GM19239 (cell line): ENCODE measurements around the gene KLHL1.

ENCODE experiments used
- DNase-seq: peaks from one replicate; pipeline ENCODE4 v3.0.0; 2011; ENCODE audit warnings: low spot score; ENCODE audit not compliant: insufficient read length
- FAIRE-seq: peaks from 2 replicates; lab custom pipeline; 2011; peaks lifted over from hg19 to GRCh38; lab: Jason Lieb, UNC

KLHL1 gene

DNA sequence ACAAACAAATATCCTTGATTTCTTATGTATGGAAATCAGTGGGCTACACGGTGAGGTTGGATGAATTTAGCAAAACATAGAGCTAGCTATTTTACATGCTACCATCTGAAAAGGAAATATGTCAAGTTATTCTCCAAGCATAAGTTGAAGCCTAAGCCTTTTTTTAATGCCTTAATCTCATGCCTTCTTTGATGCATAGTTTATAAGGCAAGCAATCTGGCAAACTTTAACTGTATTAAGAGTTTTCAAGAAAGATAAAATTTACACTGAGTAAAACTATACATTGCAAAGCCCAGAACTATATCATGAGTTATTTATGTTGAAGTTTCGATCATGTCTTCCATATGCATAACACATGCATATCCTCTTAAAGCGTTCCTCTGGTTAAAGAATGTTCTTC lies 85.6 kb downstream of the KLHL1 start:
- DNase-seq (no peak), FAIRE-seq (no peak)

DNA sequence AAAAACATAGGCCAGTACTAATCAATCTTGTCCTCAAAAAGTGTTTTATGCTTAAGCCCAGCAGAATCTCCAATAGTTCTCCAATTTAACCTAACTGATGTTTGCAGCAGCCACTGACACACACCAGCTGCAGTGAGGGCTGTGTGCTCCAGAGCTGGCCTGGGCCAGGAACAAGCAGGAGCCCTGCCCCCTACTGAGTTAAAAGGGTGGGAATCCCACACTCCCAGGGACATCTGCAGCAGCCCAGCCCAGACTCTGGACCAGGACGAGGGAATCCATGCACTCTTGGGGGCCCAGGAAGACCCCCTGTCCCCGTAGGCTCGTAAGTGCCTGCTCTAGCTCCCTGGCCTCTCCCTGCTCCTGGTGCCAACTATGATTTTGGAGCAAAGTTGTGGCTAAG lies 92.1 kb downstream of the KLHL1 start:
- DNase-seq (no peak), FAIRE-seq (no peak)

DNA sequence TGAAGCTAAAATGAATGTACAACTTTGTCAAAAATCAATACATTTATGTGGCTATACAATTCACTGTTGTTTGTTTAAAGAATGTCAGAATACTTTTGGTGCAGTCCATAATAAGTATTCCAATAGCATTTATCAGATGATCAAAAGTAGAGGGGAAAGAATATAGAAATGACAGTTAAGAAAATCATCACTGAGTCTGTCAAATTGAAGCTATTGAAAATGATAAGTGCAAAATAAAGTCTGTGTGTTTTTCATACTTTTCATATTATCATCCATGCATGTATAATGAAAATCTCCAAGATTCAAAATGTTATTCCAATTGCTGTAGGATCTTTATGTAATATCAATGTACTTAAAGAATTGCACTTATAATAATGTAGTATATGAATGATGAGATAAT lies 93.9 kb downstream of the KLHL1 start:
- FAIRE-seq (no peak), DNase-seq (no peak)

DNA sequence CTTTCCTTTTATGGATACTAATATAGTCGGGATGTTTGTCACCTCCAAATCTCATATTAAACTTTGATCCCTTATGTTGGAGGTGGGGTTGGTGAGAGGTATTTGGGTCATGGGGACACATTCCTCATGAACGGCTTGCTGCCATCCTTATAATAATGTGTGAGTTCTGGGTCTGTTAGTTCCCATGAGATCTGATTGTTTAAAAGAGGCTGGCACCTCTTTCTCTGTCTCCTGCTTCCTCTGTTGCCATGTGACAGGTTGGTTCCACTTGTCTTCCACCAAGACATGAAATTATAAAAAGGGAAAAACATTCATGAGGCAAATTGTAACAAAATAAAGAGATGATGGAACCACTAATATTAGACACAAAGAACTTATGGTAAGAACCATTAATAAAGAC lies 108.4 kb downstream of the KLHL1 start:
- no peak for FAIRE-seq

GRCh38 chr13:69997061-69997460 lies 111.2 kb downstream of the KLHL1 start:
- no peak for DNase-seq
- FAIRE-seq, result no peak

More for the DNA sequence above, 108.4 kb downstream of the KLHL1 start:
- DNase-seq, result no peak

GRCh38 chr13:69980799-69981198 lies 127.5 kb downstream of the KLHL1 start:
- DNase-seq, result no peak
- no peak for FAIRE-seq

DNA sequence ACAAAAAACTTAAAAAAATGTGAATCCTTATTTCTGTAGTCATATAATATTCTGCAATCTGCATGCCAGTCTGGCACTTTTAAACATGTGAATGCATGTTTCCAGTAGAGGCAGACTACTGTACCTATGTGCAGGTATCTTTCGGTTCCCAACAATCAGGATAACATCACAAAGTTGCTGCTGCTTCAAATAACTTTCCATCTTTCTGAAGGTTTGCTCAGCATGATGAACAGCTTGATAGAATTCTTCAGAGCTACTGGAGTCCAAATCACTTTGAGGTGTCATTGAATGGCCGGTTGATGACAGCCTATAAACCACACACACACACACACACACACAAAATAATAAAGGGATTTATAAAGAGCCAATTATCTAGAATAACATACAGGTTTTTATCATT lies 132.8 kb downstream of the KLHL1 start:
- FAIRE-seq (no peak), DNase-seq (no peak)

GRCh38 chr13:69970520-69970919 lies 137.7 kb downstream of the KLHL1 start:
- no peak for FAIRE-seq
- DNase-seq, result no peak

DNA sequence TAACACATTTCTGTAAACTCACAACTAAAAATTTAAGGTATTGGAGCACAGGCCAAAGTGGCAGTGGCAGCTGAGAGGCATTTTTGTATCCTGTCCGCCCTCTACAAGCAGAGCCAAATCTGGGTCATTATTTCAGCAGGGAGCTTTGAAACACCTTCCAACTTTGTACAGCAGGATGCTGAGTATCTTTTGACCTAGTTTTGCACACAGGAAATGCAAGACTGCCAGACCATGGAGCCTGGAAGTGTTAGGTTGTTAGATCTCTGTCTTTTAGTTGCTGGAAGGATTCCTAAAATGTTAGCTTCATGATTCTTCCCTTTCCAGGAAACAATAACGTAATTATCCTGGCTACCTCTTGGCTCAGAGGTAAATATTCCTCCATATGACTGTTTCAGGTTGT lies 149.2 kb downstream of the KLHL1 start:
- FAIRE-seq, result no peak

DNA sequence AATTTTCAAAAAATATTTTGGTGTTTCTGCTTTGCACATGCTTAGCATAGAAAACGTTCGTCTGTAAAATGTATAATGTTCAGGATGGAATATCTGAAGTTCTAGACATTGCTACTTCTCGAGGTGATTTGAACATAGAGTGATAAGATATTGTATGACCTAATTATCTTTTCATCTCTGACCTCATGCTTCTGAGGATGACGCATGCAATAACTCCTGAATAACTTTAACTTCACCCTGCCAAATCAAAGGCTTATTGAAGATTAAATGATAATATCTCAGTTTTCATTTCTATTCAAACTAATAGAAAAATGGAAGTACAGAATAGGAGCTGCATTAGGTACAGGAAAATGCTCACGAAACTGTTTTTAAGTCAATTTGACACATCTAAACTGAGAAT lies 151.4 kb downstream of the KLHL1 start:
- DNase-seq (no peak), FAIRE-seq (no peak)

More for the DNA sequence above, 149.2 kb downstream of the KLHL1 start:
- DNase-seq, result no peak

GRCh38 chr13:69956349-69956748 lies 151.9 kb downstream of the KLHL1 start:
- FAIRE-seq (no peak), DNase-seq (no peak)

DNA sequence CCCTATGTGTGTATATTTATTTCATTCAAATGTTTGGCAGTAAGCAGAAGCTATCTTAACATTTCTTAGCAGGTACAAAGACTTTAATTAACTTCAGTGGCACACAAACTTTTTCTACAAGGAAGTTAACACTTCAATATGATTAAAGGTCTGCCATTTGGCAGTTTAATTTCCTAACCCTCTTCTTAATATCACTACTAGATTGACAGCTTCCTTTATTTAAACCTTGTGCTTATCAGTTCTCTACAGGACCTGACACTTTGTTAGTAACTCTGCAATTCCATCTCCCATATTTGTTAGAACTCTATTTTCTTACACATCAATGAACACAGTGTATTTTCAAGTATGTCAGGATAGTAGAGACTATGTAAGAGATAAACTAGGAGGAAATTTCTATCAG lies 153.0 kb downstream of the KLHL1 start:
- no peak for DNase-seq
- FAIRE-seq, result no peak

- DNase-seq (no peak), FAIRE-seq (no peak)
Observed at GRCh38 chr13:69951412-69951811, 156.8 kb downstream of the KLHL1 start.

DNA sequence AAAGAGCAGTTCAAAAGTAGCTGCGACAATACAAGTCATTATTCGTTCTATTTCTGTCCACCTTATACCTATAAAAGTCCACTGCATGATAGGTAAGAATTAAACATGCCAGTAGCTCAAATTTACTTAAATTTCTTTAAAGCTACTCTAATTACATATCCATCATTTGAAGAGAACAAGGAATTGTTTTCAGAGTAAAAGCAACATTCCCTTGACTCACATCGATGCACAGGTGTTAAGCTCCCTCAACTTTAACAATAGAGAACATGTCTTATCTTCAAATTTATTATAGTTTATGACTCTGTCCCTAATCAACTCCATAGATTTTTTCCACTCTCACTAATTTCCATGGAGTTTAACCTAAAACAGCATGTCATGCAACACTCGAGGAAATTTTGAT lies 158.1 kb downstream of the KLHL1 start:
- FAIRE-seq, result no peak

GRCh38 chr13:69948016-69948415 lies 160.2 kb downstream of the KLHL1 start:
- FAIRE-seq (no peak), DNase-seq (no peak)

More for the DNA sequence above, 158.1 kb downstream of the KLHL1 start:
- no peak for DNase-seq

DNA sequence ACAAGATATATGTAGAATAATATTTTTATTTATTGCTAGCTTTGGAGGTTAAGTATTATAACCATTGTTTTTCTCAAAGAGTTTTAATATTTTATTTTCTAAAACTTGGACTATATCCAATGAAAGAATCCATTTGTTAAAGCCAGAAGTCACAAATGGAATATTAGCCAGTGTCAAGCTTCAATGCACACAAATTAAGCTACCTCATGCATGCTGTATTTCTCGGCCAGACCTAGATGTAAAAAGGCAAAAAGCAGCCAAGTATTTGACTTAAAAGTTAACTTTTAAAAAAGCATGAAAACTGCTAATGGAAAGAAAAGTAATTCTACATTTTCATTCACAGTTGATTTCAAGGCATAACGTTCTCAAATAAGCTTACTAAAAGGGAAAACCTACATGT lies 160.7 kb downstream of the KLHL1 start:
- DNase-seq, result no peak
- FAIRE-seq, result no peak

GRCh38 chr13:69946511-69946910 lies 161.7 kb downstream of the KLHL1 start:
- DNase-seq, result no peak
- no peak for FAIRE-seq

DNA sequence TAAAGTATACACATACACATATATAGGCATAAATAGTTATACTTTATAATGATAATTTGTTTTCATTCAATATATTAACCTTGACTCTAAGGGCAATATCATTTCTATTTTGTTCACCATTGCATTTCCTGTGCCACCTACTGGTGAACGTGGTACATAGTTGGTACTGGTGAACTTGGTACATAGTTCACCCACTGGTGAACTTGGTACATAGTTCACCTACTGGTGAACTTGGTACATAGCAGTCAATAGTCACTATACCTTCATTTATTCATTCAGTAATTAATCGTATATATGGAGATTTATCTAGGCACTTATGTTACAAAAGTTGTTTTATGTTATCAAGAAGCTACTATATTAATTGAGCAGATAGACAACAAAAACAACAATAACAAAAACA lies 173.2 kb downstream of the KLHL1 start:
- peak; percentile 4 for FAIRE-seq
- DNase-seq, result no peak

DNA sequence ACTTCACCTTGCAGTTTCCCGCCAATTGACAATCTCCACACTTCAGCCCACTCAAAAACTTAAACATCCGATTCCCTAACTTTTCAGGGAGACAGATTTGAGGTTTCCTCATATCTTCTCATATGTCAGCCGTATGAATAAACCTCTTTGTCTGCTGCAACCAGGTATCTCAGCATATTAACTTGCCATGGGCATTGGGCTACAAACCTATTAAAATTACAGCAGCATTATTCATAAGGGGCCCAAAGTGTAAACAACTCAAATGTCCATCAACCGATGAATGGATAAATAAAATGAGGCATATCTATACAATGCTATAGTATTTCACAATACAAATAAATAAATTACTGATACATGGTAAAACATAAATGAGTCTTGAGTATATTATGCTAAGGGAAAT lies 180.0 kb downstream of the KLHL1 start:
- FAIRE-seq, result no peak
- DNase-seq, result no peak

DNA sequence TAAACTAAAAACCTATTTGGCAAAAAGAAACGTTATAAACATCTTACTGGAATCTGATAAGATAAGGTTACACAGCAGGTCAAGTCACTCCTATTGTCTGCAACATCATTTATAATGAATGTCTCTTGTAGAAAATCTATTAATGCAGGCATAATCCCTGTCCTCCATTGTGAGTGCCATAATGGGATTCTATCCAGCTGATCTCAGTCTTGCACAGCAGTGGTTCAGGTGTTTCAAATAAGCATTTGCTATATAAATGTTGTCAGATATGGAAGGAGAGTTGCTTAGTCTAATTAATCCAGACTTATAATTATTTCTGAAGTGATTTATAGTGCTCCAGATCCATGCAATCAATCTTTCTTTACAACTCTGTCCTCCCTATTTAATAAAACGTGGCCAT lies 187.1 kb downstream of the KLHL1 start:
- DNase-seq (no peak), FAIRE-seq (no peak)

GRCh38 chr13:69912630-69913029 lies 195.6 kb downstream of the KLHL1 start:
- DNase-seq, result no peak
- no peak for FAIRE-seq

DNA sequence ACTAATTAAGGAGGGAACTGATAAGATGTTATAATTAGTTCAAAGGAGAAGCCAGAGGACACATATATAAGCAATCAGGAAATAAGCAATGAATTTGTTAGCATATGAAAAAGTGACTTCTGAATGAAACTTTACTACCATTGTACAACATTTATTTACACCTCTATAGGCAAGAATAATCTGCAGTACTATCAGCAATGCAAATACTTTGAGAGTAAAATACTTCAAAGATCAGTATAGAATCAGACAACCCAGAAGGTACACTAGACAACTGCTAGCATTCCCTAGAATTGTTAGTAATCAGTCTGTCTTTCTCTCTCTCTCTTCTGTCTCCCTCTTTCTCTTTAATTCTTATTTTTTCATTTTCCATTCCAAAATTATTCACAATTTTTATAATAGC lies 197.5 kb downstream of the KLHL1 start:
- DNase-seq (no peak), FAIRE-seq (no peak)

GRCh38 chr13:69904784-69905183 lies 203.5 kb downstream of the KLHL1 start:
- FAIRE-seq, result no peak
- DNase-seq, result no peak
